T-helper 1 cell treated with Interleukin-12 subunit alpha and Interleukin-12 subunit beta and Interleukin-4 antibody, amounts not matched to agents 30 ng/mL and 1 ng/mL, for 36 hours (primary cell): ENCODE measurements around the gene EIF4E3. TPM values are rescaled to one million over a fixed set of nuclear protein-coding genes. Genes with fewer than 3 reads are reported as not detected.

Experiments
- intact Hi-C: fragments of 100-400 bp; cut with micrococcal nuclease; formaldehyde crosslinking; loops from one replicate; pipeline ENCODE4 v1.15.1; 2024
- total RNA-seq: library from RNA; stranded (reverse); gene quantifications from 2 replicates; pipeline ENCODE4 v1.2.3, GENCODE V29; 2022

Gene EIF4E3
- total RNA-seq, 1 donor from 2014 or later: 64.2 TPM

GRCh38 chr3:71724171-71724453, 1.1 kb downstream of the EIF4E3 start:
- intact Hi-C loops: loop anchor here (5.0 to 10.0 kb wide), 6 partner anchors 142 to 1361 kb away; partner anchors contain the start of gene FOXP1

- intact Hi-C loops: loop anchor here (1.0 to 10.0 kb wide), 15 partner anchors 12 to 1361 kb away; partner anchors contain the start of genes FOXP1 and RYBP
These were observed 1.6 kb downstream of the EIF4E3 start for GRCh38 chr3:71723452-71724170.

GRCh38 chr3:71722693-71723092, 2.5 kb downstream of the EIF4E3 start:
- intact Hi-C loops: loop anchor here (1.0 to 10.0 kb wide), 16 partner anchors 8 to 1362 kb away; partner anchors contain the start of genes FOXP1 and RYBP

GRCh38 chr3:71721651-71722157, 3.5 kb downstream of the EIF4E3 start:
- intact Hi-C loops: loop anchor here (1.0 to 10.0 kb wide), 11 partner anchors 9 to 1363 kb away; partner anchors contain the start of genes FOXP1 and RYBP

- intact Hi-C loops: loop anchor here (5.0 to 10.0 kb wide), 6 partner anchors 139 to 1364 kb away; partner anchors contain the start of gene FOXP1
These were observed 4.2 kb downstream of the EIF4E3 start for GRCh38 chr3:71721002-71721401.

GRCh38 chr3:71718072-71718471, 7.1 kb downstream of the EIF4E3 start:
- intact Hi-C loops: no loop called here

GRCh38 chr3:71714595-71714994, 10.6 kb downstream of the EIF4E3 start:
- intact Hi-C loops: loop anchor here (5.0 kb wide), 1 partner anchor 218 kb away; no protein-coding TSS in a partner anchor

- intact Hi-C loops: loop anchor here (5.0 kb wide), 1 partner anchor 219 kb away; no protein-coding TSS in a partner anchor
These were observed 12.2 kb downstream of the EIF4E3 start for GRCh38 chr3:71713041-71713440.

- intact Hi-C loops: loop anchor here (1.0 to 5.0 kb wide), 6 partner anchors 12 to 1111 kb away; no protein-coding TSS in a partner anchor
These were observed 14.2 kb downstream of the EIF4E3 start for GRCh38 chr3:71710906-71711494.

- intact Hi-C loops: loop anchor here (5.0 kb wide), 1 partner anchor 222 kb away; no protein-coding TSS in a partner anchor
These were observed 15.2 kb downstream of the EIF4E3 start for GRCh38 chr3:71709908-71710511.

GRCh38 chr3:71708476-71709105, 16.6 kb downstream of the EIF4E3 start:
- intact Hi-C loops: no loop called here

GRCh38 chr3:71707595-71707994, 17.6 kb downstream of the EIF4E3 start:
- intact Hi-C loops: no loop called here

GRCh38 chr3:71705681-71706080, 19.5 kb downstream of the EIF4E3 start:
- intact Hi-C loops: no loop called here

GRCh38 chr3:71704915-71705314, 20.3 kb downstream of the EIF4E3 start:
- intact Hi-C loops: loop anchor here (5.0 kb wide), 3 partner anchors 263 to 573 kb away; no protein-coding TSS in a partner anchor

GRCh38 chr3:71703797-71704196, 21.4 kb downstream of the EIF4E3 start:
- intact Hi-C loops: loop anchor here (2.0 to 5.0 kb wide), 6 partner anchors 19 to 571 kb away; no protein-coding TSS in a partner anchor

- intact Hi-C loops: loop anchor here (2.0 to 5.0 kb wide), 6 partner anchors 20 to 570 kb away; no protein-coding TSS in a partner anchor
These were observed 22.8 kb downstream of the EIF4E3 start for GRCh38 chr3:71702131-71703024.

- intact Hi-C loops: loop anchor here (5.0 kb wide), 3 partner anchors 259 to 569 kb away; no protein-coding TSS in a partner anchor
These were observed 23.9 kb downstream of the EIF4E3 start for GRCh38 chr3:71701251-71701762.

GRCh38 chr3:71695000-71695482, 30.2 kb downstream of the EIF4E3 start:
- intact Hi-C loops: no loop called here

GRCh38 chr3:71694358-71694999, 30.7 kb downstream of the EIF4E3 start:
- intact Hi-C loops: no loop called here
